Activated gamma-delta T cell treated with Interleukin-2 at 50 U/mL for 16 hours (primary cell): ENCODE measurements around the gene AIFM3.
"Not testable (repeated sequence)": the region's sequence is repeated elsewhere in the genome, so short reads cannot be mapped to it uniquely, and the experiment has no call there.

Source experiments
- DNase-seq: peaks from one replicate; pipeline ENCODE4 v3.0.0-alpha.2; 2020

AIFM3 gene

GRCh38 chr22:20942203-20942902 is 24.7 kb upstream of the AIFM3 start:
- not testable (repeated sequence) for DNase-seq

DNA sequence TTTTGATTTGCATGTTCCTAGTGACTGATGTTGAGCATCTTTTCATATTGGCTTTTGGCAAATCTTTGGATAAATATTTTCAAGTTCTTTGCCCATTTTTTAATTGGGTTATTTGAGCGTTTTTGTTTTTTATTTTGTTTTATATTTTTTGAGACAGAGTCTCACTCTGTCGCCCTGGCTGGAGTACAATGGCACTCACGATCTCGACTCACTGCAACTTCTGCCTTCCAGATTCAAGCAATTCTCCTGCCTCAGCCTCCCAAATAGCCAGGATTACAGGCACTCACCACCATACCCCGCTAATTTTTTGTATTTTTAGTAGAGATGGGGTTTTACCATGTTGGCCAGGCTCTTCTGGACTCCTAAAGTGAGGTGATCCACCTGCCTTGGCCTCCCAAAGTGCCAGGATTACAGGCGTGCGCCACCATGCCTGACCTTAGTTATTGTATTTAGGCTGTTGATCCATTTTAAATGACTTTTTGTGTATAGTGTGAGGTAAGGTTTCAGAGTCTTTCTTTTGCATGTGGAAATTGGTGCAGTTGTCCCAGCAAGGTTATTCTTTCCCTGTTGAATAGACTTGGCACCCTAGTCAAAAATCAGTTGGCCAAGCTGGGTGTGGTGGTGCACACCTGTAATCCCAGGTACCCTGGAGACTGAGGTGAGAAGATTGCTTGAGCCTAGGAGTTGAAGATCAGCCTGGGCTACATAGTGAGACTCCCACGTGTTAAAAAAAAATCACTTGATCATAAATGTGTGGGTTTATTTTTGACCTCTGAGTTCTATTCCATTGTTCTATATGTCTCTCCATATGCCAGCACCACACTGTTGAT is 23.7 kb upstream of the AIFM3 start:
- DNase-seq: no peak

DNA sequence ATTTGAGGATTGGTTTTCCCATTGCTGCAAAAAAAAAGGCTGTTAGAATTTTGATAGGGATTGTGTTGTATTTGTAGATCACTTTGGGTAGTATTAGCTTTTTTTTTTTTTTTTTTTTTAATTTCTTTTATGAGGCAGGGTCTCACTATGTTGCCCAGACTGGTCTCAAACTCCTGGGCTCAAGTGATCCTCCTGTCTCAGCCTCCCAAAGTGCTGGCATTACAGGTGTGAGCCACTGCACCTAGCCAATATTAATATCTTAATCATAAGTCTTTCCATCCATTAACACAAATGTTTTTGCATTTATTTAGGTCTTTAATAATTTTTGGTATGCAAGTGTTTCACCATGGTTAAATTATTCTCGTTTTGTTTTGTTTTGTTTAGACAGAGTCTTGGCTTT is 23.0 kb upstream of the AIFM3 start:
- no peak for DNase-seq

DNA sequence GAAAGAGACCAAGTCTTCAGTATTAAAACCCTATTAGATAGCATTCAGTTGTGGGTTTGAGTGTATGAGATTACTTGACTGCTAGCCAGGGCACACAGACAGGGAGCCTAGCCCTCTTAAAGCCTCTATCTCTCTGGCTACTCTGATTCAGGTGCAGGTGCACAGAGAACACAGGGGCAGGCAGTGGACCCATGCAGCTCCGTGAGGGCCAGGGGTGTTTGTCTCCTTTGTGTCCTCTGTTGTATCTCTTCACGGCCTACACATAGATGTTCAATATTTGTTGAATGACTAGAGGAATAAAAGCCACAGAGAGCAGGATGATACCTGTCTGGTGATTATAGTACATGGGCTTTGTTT is 21.5 kb upstream of the AIFM3 start:
- no peak for DNase-seq

GRCh38 chr22:20946080-20946986 is 20.7 kb upstream of the AIFM3 start:
- DNase-seq: no peak

- no peak for DNase-seq
Measured at GRCh38 chr22:20946991-20947390, 20.1 kb upstream of the AIFM3 start.

DNA sequence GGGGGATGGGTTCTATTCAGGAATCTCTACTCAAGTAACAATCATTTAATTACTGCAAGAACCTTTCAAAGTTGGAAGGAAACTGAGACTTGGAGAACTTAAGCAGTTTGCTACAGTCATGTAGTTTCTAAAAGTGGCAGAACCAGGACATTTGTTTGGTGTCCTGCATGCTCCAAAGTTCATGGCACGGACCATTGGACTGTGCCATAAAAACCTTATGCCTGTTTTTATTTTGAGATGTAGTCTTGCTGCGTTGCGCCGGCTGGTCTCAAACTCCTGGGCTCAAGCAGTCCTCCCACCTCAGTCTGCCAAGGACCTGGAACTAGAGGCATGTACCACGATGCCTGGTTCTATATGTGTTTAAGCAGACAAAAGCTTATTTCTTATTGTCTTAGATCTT is 18.6 kb upstream of the AIFM3 start:
- no peak for DNase-seq

- no peak for DNase-seq
Measured at GRCh38 chr22:20948989-20949388, 18.1 kb upstream of the AIFM3 start.

DNA sequence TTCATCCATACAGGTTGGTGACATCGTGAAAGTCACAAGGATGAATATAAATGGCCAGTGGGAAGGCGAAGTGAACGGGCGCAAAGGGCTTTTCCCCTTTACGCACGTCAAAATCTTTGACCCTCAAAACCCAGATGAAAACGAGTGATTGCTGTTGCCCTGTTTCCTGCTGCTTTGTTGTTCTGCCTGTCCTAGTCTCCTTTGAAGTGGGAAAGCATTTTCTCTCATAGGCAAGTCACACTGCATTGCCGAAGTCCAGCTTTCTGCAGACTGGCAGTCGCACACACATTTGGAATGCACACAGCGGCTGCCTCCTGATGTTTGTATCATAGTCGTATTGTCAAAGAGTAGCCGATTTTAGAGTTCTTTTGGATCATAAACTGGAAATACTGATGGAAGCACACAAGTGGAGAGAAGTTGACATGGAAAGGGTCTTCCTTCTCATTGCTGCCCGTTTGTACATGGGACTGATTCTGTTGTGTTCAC is 17.3 kb upstream of the AIFM3 start:
- DNase-seq: no peak

DNA sequence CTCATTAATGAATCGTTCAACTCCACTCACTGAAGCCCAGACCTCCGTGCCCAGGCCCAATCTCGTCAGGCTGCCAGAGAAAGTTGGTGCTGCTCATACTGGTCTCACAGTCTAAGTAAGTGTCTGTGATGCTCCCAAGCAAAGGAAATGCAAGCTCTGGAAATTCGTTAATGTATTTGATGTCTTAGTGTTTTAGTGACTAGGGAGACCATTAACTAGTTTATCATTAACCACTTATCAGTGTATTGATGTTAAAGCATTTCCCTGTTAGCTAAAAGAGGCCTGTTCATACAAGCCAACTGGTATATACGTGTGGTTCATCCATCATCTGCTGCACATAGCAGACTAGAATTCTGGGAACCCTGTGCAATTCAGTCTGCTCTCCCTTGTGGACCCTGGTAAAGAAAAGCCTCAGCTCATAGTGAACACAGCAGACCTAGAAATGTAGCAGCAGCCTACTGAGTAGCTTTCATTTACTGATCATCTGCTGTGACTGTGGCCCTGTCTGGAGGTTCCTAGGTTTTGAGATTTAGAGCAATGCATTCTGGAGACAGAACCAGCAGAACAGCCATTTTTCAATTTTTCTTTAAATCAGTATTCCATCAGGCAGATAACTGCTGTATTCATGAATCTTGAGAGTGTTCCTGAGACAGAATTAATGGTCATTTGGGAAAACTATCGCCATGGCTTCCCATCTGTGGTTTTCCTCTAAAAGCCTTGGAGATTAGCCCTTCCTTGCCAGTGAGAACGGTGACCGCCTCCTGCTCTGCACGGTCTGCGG is 15.7 kb upstream of the AIFM3 start:
- no peak for DNase-seq

DNA sequence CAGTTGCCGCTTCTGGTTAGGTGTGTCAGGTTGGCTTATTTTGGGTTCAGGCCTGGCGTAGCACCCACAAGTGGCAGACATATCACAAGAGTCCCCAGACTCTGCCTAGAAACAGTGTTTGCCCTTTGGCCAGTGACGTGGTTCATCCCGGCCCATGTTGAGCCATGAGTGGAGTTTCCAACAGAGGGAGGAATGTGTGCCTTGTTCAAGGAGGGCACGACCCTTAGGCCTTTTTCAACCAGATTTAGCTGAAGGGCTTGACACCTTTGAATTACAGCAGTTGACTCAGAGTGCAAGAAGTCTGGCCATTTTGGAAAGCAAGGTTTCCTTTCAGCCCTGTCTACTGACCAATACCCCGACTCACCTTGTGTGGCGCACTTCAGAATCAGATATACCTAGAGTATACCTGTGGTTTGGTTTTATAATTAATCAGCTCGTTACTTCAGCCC is 15.1 kb upstream of the AIFM3 start:
- DNase-seq: no peak

- no peak for DNase-seq
Measured at GRCh38 chr22:20952544-20953341, 14.3 kb upstream of the AIFM3 start.

- DNase-seq: no peak
Measured at GRCh38 chr22:20953342-20953608, 13.8 kb upstream of the AIFM3 start.

DNA sequence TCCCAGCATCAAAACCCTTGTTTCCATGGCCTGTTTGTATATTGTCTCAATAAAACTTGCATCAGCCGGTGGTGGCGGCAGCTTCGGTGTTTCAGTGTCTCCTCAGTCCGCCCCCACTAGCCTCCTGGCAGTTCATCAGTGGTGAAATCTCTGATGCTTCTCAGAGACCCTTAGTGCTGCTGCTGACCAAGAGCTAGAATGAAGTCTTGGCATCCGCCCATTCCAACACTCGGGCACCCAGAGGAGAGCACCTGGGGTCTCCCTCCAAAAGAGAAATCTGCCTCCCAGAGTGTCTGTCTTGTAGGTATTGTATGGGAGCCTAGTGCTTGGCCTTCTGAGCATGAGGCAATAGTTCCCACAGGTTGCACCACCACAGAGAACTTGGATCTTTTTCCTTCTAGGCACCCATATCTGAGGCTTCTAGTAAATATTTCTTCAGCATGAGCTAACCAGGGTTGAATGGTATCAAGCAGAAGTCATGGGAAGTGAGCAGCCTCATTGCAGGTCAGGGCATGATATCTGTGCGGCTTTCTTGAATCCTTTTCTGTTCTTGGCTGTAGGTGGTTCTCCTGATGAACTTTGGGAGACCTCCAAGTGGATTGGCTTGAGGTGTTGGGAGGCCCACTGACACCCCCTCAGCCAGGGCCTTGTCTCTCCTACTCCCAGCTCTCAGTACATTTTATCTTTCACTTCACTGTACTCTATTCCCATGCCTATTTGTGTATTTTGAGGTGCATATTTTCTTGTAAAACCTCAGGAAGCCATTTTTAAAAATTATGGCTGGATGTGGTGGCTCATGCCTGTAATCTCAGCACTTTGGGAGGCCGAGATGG is 13.2 kb upstream of the AIFM3 start:
- no peak for DNase-seq

DNA sequence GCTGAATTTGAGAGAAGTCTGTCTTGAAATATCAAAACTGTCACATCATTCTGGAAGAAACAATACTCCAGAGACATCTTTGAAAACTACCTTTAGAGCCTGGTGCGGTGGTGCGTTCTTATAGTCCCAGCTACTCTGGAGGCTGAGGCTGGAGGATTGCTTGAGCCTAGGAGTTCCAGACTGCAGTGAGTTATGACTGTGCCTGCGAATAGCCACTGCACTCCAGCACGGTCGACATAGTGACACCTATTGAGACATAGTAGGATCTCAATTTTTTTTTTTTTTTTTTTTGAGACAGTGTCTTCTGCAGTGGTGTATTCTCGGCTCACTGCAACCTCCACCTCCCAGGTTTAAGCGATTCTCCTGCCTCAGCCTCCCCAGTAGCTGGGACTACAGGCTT is 11.5 kb upstream of the AIFM3 start:
- DNase-seq: no peak

DNA sequence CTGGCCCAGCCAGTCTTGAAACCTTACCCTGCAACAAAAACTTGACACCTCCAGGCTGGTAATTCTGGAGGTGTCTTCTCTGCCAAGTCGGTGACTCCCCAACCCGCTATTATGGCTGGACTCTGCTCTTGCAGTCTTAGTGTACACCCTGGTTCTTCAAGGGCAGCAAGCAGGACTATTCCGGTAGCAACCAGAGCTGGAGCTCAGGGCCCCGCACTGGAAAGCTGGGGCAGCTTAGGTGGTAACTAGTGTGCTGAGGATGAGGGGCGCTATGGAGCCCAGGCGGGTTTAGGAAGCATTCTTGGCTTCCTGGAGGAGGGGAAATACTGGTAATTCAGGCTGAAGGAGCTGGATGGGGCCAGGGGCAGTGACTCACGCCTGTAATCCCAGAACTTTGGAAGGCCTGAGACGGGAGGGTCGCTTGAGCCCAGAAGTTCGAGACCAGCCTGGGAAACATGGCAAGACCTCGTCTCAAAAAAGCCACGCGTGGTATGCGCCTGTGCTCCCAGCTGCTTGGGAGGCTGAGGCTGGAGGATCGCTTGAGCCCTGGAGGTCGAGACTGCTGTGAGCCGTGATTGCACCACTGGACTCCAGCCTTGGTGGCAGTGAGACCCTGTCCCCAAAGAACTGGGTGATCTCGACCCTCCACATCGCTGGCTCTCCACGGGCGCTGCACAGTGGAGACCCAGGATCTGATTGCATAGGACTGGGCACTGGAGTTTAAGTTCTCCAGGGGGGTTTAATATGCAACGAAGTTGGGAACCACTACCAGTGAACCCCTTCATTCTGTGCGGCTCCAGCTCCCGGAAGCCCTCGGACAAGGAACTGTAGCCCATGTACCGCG is 10.6 kb upstream of the AIFM3 start:
- DNase-seq: no peak

GRCh38 chr22:20957102-20957682 is 9.9 kb upstream of the AIFM3 start:
- DNase-seq: no peak

DNA sequence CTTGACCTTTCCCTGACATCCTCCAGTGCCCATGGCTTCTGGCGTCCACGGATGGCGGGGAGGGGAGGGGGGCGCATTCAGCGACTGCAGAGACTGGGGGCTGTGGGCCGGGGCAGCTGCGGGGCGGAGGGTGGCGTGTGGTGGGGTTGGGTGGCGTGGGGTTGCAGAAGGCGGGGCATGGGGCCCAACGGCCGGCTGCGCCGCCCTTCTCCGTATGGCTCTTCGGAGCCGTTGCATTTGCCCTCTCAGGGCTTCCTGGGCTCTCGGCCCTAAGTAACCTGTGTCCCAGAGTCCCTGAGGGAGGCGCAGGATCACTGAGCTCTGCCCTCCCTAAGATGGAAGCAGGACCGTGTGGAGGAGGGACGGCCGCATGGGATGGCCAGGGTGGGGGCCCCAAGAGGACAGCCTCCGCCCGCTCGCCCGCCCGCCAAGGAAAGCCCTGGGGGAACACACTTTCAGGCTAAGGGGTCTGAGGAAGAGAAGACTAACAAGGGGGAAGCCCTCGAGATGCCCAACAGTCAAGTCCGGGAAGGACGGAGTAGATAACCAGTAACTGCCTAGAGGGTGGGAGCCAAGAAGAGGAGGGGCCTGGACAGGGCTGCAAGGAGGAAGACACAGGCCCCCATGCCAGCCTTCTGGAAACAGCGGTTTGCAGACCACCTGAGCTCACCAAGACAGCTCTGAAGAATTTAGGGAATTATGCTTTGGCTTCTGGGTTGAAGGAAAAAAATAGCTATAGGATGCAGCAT is 9.2 kb upstream of the AIFM3 start:
- DNase-seq: no peak
